GM12892 (cell line): Measurements from ENCODE around the gene ANKRD13A.

ENCODE experiments used
- POLR2A ChIP-seq: IDR thresholded peaks from 2 replicates; pipeline ENCODE4 v1.6.1; 2011; ENCODE audit warnings: low read depth, low read length, control low read depth
- POLR2AphosphoS5 ChIP-seq: IDR thresholded peaks from 2 replicates; pipeline ENCODE4 v1.6.1; 2011; ENCODE audit warnings: low read depth, low read length, control low read depth

GRCh38 chr12:110080410-110080809 is 81.2 kb downstream of the ANKRD13A start:
- TF ChIP-seq POLR2AphosphoS5 (no peak), POLR2A (no peak)
